GM23338 (cell line): ENCODE results near the gene NTRK3. TPM values are rescaled to one million over a fixed set of nuclear protein-coding genes. Genes with fewer than 3 reads are reported as not detected.

Experiments
- ATAC-seq: fragments of 200-7000 bp; cut with Tn5 transposase; 3 replicates; pipeline ENCODE4 v1.9.1; 2020
- DNase-seq: peaks from one replicate; pipeline ENCODE4 v3.0.0-alpha.2; 2015; ENCODE audit warnings: low spot score
- H2AFZ ChIP-seq: fragments of 200-600 bp; sonication (generic); 2 replicates; pipeline ENCODE4 v1.8.0; 2016; ENCODE audit warnings: antibody characterized with exemption, mild to moderate bottlenecking, moderate library complexity
- H3F3A ChIP-seq: fragments of 200-600 bp; sonication (generic); replicated peaks from 2 replicates; pipeline ENCODE4 v1.8.0; 2017; ENCODE audit warnings: antibody characterized with exemption, mixed run types, low read depth
- H3K27ac ChIP-seq: fragments of 200-600 bp; sonication (generic); 2 replicates; pipeline ENCODE4 v1.6.1; 2016; ENCODE audit warnings: low read depth
- H3K27me3 ChIP-seq: fragments of 200-600 bp; sonication (generic); 2 replicates; pipeline ENCODE4 v1.8.0; 2016; ENCODE audit warnings: mild to moderate bottlenecking, mixed run types, moderate library complexity; ENCODE audit not compliant: insufficient read depth
- H3K36me3 ChIP-seq: fragments of 200-600 bp; sonication (generic); 2 replicates; pipeline ENCODE4 v1.8.0; 2016; ENCODE audit warnings: mild to moderate bottlenecking; ENCODE audit not compliant: insufficient read depth
- H3K4me1 ChIP-seq: fragments of 200-600 bp; sonication (generic); 2 replicates; pipeline ENCODE4 v1.8.0; 2016; ENCODE audit warnings: mild to moderate bottlenecking, moderate library complexity; ENCODE audit not compliant: insufficient read depth
- H3K4me2 ChIP-seq: fragments of 200-600 bp; sonication (generic); 2 replicates; pipeline ENCODE4 v1.7.1; 2017; ENCODE audit warnings: mixed run types
- H3K4me3 ChIP-seq: fragments of 200-600 bp; sonication (generic); 2 replicates; pipeline ENCODE4 v1.6.1; 2016; ENCODE audit warnings: mixed run types
- H3K79me2 ChIP-seq: fragments of 200-600 bp; sonication (generic); replicated peaks from 2 replicates; pipeline ENCODE4 v1.8.0; 2017; ENCODE audit warnings: mild to moderate bottlenecking; ENCODE audit not compliant: insufficient read depth
- H3K9me2 ChIP-seq: fragments of 200-600 bp; sonication (generic); 2 replicates; pipeline ENCODE4 v1.8.0; 2017; ENCODE audit not compliant: insufficient read depth
- H4K20me1 ChIP-seq: fragments of 200-600 bp; sonication (generic); replicated peaks from 2 replicates; pipeline ENCODE4 v1.8.0; 2017; ENCODE audit warnings: mild to moderate bottlenecking; ENCODE audit not compliant: insufficient read depth
- H3K27ac Mint-ChIP-seq: 2 replicates; pipeline ENCODE4 v1.8.0; 2020; ENCODE audit warnings: inconsistent platforms, mild to moderate bottlenecking, moderate library complexity, mixed read lengths
- H3K27me3 Mint-ChIP-seq: 3 replicates; pipeline ENCODE4 v1.8.0; 2022; ENCODE audit warnings: low read depth, mild to moderate bottlenecking, moderate library complexity, mixed read lengths, inconsistent platforms; ENCODE audit not compliant: insufficient read depth, poor library complexity
- H3K36me3 Mint-ChIP-seq: 3 replicates; pipeline ENCODE4 v1.8.0; 2021; ENCODE audit warnings: low read depth, mild to moderate bottlenecking, inconsistent platforms, moderate library complexity, mixed read lengths
- H3K4me1 Mint-ChIP-seq: 3 replicates; pipeline ENCODE4 v1.8.0; 2020; ENCODE audit warnings: mild to moderate bottlenecking, inconsistent platforms, mixed read lengths
- H3K4me3 Mint-ChIP-seq: 3 replicates; pipeline ENCODE4 v1.8.0; 2021; ENCODE audit warnings: moderate library complexity, mild to moderate bottlenecking, inconsistent platforms, mixed read lengths
- H3K9me3 Mint-ChIP-seq: 3 replicates; pipeline ENCODE4 v1.8.0; 2020; ENCODE audit warnings: moderate library complexity, mild to moderate bottlenecking, inconsistent platforms, mixed read lengths
- CREB1 ChIP-seq: fragments of 250-450 bp; sonication (Bioruptor Pico); IDR thresholded peaks from 2 replicates; pipeline ENCODE4 v1.5.0; 2020; ENCODE audit warnings: low read depth, mild to moderate bottlenecking, moderate library complexity
- CTCF ChIP-seq, 2 experiments: fragments of 200-600 bp in 1 of 2; sonication (generic) in 1 of 2; conservative IDR thresholded peaks; 2 replicates each; pipeline versions ENCODE4 v1.5.1 to v1.6.1; 2016 to 2017; ENCODE audit warnings: antibody characterized with exemption in 2 of 2, low read depth in 2 of 2, mild to moderate bottlenecking in 2 of 2, moderate library complexity in 1 of 2
- EZH2 ChIP-seq: fragments of 200-600 bp; sonication (generic); IDR thresholded peaks from one replicate; pipeline ENCODE4 v1.8.0; 2017; ENCODE audit warnings: antibody characterized with exemption, mild to moderate bottlenecking, low read depth; ENCODE audit not compliant: unreplicated experiment
- STAT1 ChIP-seq: IDR thresholded peaks from one replicate; pipeline ENCODE4 v1.6.1; 2016; ENCODE audit warnings: antibody characterized with exemption; ENCODE audit not compliant: unreplicated experiment
- ZNF331 ChIP-seq: fragments of 250-450 bp; sonication (Bioruptor Pico); IDR thresholded peaks from 2 replicates; pipeline ENCODE4 v1.5.0; 2020; ENCODE audit warnings: low read depth, mild to moderate bottlenecking, moderate library complexity
- ZNF462 ChIP-seq: fragments of 250-450 bp; sonication (Bioruptor Pico); IDR thresholded peaks from 2 replicates; pipeline ENCODE4 v1.5.0; 2020; ENCODE audit warnings: mild to moderate bottlenecking, moderate library complexity
- polyA plus RNA-seq: library from polyadenylated mRNA; unstranded; fragments of >200 nt; fragmentation: Nextera tagmentation; extraction: Ambion mirVana; gene quantifications from 2 replicates; pipeline ENCODE4 v1.2.1, GENCODE V29; 2016
- total RNA-seq: library from RNA; depleted of rRNA; stranded (reverse); fragments of >200 nt; shearing (Covaris generic); gene quantifications from 2 replicates; pipeline ENCODE4 v1.2.3, GENCODE V29; 2014

The NTRK3 gene
- total and polyA plus RNA-seq, 2 experiments from 2014 or later = 3.1 to 5.3 TPM

- TF ChIP-seq ZNF462 (CRISPR knock-in tag) = no peak
- TF ChIP-seq STAT1 = no peak
- TF ChIP-seq ZNF331 (CRISPR knock-in tag) = no peak
- no peak for TF ChIP-seq CTCF (conservative IDR thresholded peaks at IDR 0.05; ENCODE audit: low read depth in 2 of 2)
- TF ChIP-seq EZH2 = no peak
- TF ChIP-seq CREB1 (CRISPR knock-in tag) = no peak
These were observed 77.9 kb downstream of the NTRK3 start (continued) for GRCh38 chr15:88178631-88179030.

- H3K4me1 Mint-ChIP-seq = no peaks in the 10 kb centered on the region
- H3K9me2 ChIP-seq = 0 out of 2 replicates have a peak, but pooled peaks cover 6% of the 10 kb centered on the region
- no peak overlapping the region for H3K27ac ChIP-seq
- no peaks in the 10 kb centered on the region for H3K79me2 ChIP-seq
- ATAC-seq (no peak), DNase-seq (no peak)
- TF ChIP-seq EZH2 (no peak), STAT1 (no peak)
- H3K9me3 Mint-ChIP-seq = no peaks in the 10 kb centered on the region
- no peak overlapping the region for H3K27ac Mint-ChIP-seq
- H3K4me3 Mint-ChIP-seq = no peak overlapping the region
- H3K36me3 ChIP-seq = no peaks in the 10 kb centered on the region
- H4K20me1 ChIP-seq = no peaks in the 10 kb centered on the region
- peaks cover 6% of the 10 kb centered on the region for H3K27me3 Mint-ChIP-seq
- no peaks in the 10 kb centered on the region for H3K4me1 ChIP-seq
- H3K36me3 Mint-ChIP-seq = no peaks in the 10 kb centered on the region
- no peak overlapping the region for H3K4me2 ChIP-seq
- no peaks in the 10 kb centered on the region for H3K27me3 ChIP-seq
- no peak overlapping the region for H2AFZ ChIP-seq
- no peak overlapping the region for H3K4me3 ChIP-seq
- H3F3A ChIP-seq = no peaks in the 10 kb centered on the region
These were observed 79.1 kb downstream of the NTRK3 start for GRCh38 chr15:88177451-88177850.
